Vagina (tissue), 2 donors: ENCODE results near the gene SYT1. TPM values are rescaled to one million over a fixed set of nuclear protein-coding genes. Genes with fewer than 3 reads are reported as not detected.
"Not testable (repeated sequence)": the region's sequence is repeated elsewhere in the genome, so short reads cannot be mapped to it uniquely, and the experiment has no call there.

ENCODE experiments used
- DNase-seq, 2 donors: peaks; one replicate each; pipeline ENCODE4 v3.0.0-alpha.2; 2017; ENCODE audit errors: extremely low spot score in 2 of 2
- H3K27ac ChIP-seq: fragments of 200-600 bp; sonication (generic); one replicate; pipeline ENCODE4 v1.5.1; 2019
- H3K27me3 ChIP-seq: fragments of 200-600 bp; sonication (generic); one replicate; pipeline ENCODE4 v1.5.1; 2019
- H3K36me3 ChIP-seq, 2 donors: fragments of 200-600 bp; sonication (generic); one replicate each; pipeline ENCODE4 v1.5.1; 2017 to 2019
- H3K4me1 ChIP-seq: fragments of 200-600 bp; sonication (generic); one replicate; pipeline ENCODE4 v1.5.1; 2019
- H3K4me3 ChIP-seq, 2 donors: fragments of 200-600 bp; sonication (generic); 1 replicate in 1 of 2; 2 replicates in 1 of 2; pipeline ENCODE4 v1.5.1; 2016 to 2019
- H3K9me3 ChIP-seq: fragments of 200-600 bp; sonication (generic); one replicate; pipeline ENCODE4 v1.5.1; 2019
- CTCF ChIP-seq, 3 experiments: fragments of 450-650 bp in 2 of 3; fragments of 200-600 bp in 1 of 3; sonication (generic) in 1 of 3; IDR thresholded peaks; one replicate each; pipeline ENCODE4 v1.5.1; 2017 to 2019; ENCODE audit warnings: antibody characterized with exemption in 3 of 3, mild to moderate bottlenecking in 2 of 3, moderate library complexity in 2 of 3
- POLR2A ChIP-seq, 2 donors: fragments of 450-650 bp; IDR thresholded peaks; one replicate each; pipeline ENCODE4 v1.6.1; 2017; ENCODE audit warnings: antibody characterized with exemption in 2 of 2, mild to moderate bottlenecking in 2 of 2, moderate library complexity in 2 of 2
- POLR2AphosphoS5 ChIP-seq, 2 donors: sonication (generic); formaldehyde crosslinking; IDR thresholded peaks; one replicate each; pipeline ENCODE4 v1.9.0; 2017; ENCODE audit warnings: antibody characterized with exemption in 2 of 2, mild to moderate bottlenecking in 2 of 2, low read depth in 1 of 2; ENCODE audit not compliant: insufficient read depth in 1 of 2
- intact Hi-C: fragments of 100-400 bp; cut with DNase I; formaldehyde crosslinking; loops from one replicate; pipeline ENCODE4 v1.15.1; 2023
- total RNA-seq: library from RNA; depleted of rRNA; stranded (reverse); fragments of >200 nt; gene quantifications from one replicate; pipeline ENCODE4 v1.2.3, GENCODE V29; 2016

SYT1 gene
- total RNA-seq, 1 donor from 2014 or later = 13.3 TPM

- TF ChIP-seq POLR2A (IDR thresholded peaks at IDR 0.05) (no peak), POLR2AphosphoS5 (IDR thresholded peaks at IDR 0.05; ENCODE audit: insufficient read depth in 1 of 2, low read depth in 1 of 2) (no peak), CTCF (IDR thresholded peaks at IDR 0.05) (no peak)
- intact Hi-C loops = no loop called here
Measured at GRCh38 chr12:79020106-79020505, 155.5 kb downstream of the SYT1 start.

GRCh38 chr12:79021021-79021420 is 156.4 kb downstream of the SYT1 start:
- H3K4me1 ChIP-seq = no peaks in the 10 kb centered on the region
- no peak overlapping the region for H3K27ac ChIP-seq
- no peak overlapping the region for H3K4me3 ChIP-seq
- H3K9me3 ChIP-seq = no peaks in the 10 kb centered on the region
- no peaks in the 10 kb centered on the region for H3K36me3 ChIP-seq
- H3K27me3 ChIP-seq = no peaks in the 10 kb centered on the region
- no peak for TF ChIP-seq POLR2A (IDR thresholded peaks at IDR 0.05)
- TF ChIP-seq CTCF (IDR thresholded peaks at IDR 0.05) = no peak
- TF ChIP-seq POLR2AphosphoS5 (IDR thresholded peaks at IDR 0.05; ENCODE audit: insufficient read depth in 1 of 2, low read depth in 1 of 2) = no peak
- no peak for DNase-seq
- intact Hi-C loops = no loop called here

More at GRCh38 chr12:79020106-79020505, 155.5 kb downstream of the SYT1 start:
- Histone ChIP-seq H3K4me3 (no peak overlapping the region), H3K27ac (no peak overlapping the region), H3K4me1 (no peaks in the 10 kb centered on the region), H3K9me3 (no peaks in the 10 kb centered on the region), H3K36me3 (no peaks in the 10 kb centered on the region), H3K27me3 (no peaks in the 10 kb centered on the region)
- no peak for DNase-seq

GRCh38 chr12:79023261-79023660 is 158.7 kb downstream of the SYT1 start:
- Histone ChIP-seq H3K27ac (no peak overlapping the region), H3K9me3 (no peaks in the 10 kb centered on the region), H3K36me3 (no peaks in the 10 kb centered on the region), H3K4me1 (no peaks in the 10 kb centered on the region), H3K27me3 (no peaks in the 10 kb centered on the region), H3K4me3 (no peak overlapping the region)
- intact Hi-C loops = no loop called here
- DNase-seq = no peak
- no peak for TF ChIP-seq POLR2AphosphoS5 (IDR thresholded peaks at IDR 0.05; ENCODE audit: insufficient read depth in 1 of 2, low read depth in 1 of 2)
- TF ChIP-seq POLR2A (IDR thresholded peaks at IDR 0.05) = no peak
- TF ChIP-seq CTCF (IDR thresholded peaks at IDR 0.05) = no peak

GRCh38 chr12:79023784-79024183 is 159.2 kb downstream of the SYT1 start:
- H3K27me3 ChIP-seq = no peaks in the 10 kb centered on the region
- TF ChIP-seq POLR2AphosphoS5 (IDR thresholded peaks at IDR 0.05; ENCODE audit: insufficient read depth in 1 of 2, low read depth in 1 of 2) (no peak), POLR2A (IDR thresholded peaks at IDR 0.05) (no peak), CTCF (IDR thresholded peaks at IDR 0.05) (no peak)

GRCh38 chr12:79033788-79034187 is 169.2 kb downstream of the SYT1 start:
- Histone ChIP-seq H3K9me3 (no peaks in the 10 kb centered on the region), H3K27ac (no peak overlapping the region), H3K4me3 (no peak overlapping the region), H3K4me1 (no peaks in the 10 kb centered on the region), H3K27me3 (no peaks in the 10 kb centered on the region), H3K36me3 (no peaks in the 10 kb centered on the region)
- no peak for DNase-seq
- intact Hi-C loops = no loop called here
- TF ChIP-seq POLR2A (IDR thresholded peaks at IDR 0.05) (no peak), CTCF (IDR thresholded peaks at IDR 0.05) (no peak), POLR2AphosphoS5 (IDR thresholded peaks at IDR 0.05; ENCODE audit: insufficient read depth in 1 of 2, low read depth in 1 of 2) (no peak)

More at GRCh38 chr12:79023784-79024183, 159.2 kb downstream of the SYT1 start:
- H3K4me3 ChIP-seq = no peak overlapping the region
- intact Hi-C loops = no loop called here
- H3K9me3 ChIP-seq = no peaks in the 10 kb centered on the region
- DNase-seq = no peak
- no peaks in the 10 kb centered on the region for H3K4me1 ChIP-seq
- H3K36me3 ChIP-seq = no peaks in the 10 kb centered on the region
- H3K27ac ChIP-seq = no peak overlapping the region

- H3K4me3 ChIP-seq, H3K36me3 ChIP-seq, H3K27ac ChIP-seq, H3K4me1 ChIP-seq, intact Hi-C loops, H3K9me3 ChIP-seq, DNase-seq, H3K27me3 ChIP-seq: not testable (repeated sequence)
Measured at GRCh38 chr12:79044748-79045147, 180.2 kb downstream of the SYT1 start.

GRCh38 chr12:79045149-79045703 is 180.7 kb downstream of the SYT1 start:
- H3K9me3 ChIP-seq, H3K4me3 ChIP-seq, H3K27ac ChIP-seq, DNase-seq, H3K36me3 ChIP-seq, intact Hi-C loops, H3K4me1 ChIP-seq, H3K27me3 ChIP-seq: not testable (repeated sequence)
